Stimulated activated naive CD4-positive, alpha-beta T cell (primary cell): Measurements from ENCODE around the gene BARX1.
"Not testable (repeated sequence)": the region's sequence is repeated elsewhere in the genome, so short reads cannot be mapped to it uniquely, and the experiment has no call there.

Source experiments
- DNase-seq, 6 experiments: peaks; one replicate each; lab custom pipeline; 2025; lab: John Stamatoyannopoulos, UW

The BARX1 gene

GRCh38 chr9:93965830-93966577 lies 10.8 kb upstream of the BARX1 start:
- no peak for DNase-seq

- no peak for DNase-seq
These were observed 9.5 kb upstream of the BARX1 start for GRCh38 chr9:93964685-93965084.

- DNase-seq, result no peak
These were observed 8.8 kb upstream of the BARX1 start for GRCh38 chr9:93963969-93964368.

DNA sequence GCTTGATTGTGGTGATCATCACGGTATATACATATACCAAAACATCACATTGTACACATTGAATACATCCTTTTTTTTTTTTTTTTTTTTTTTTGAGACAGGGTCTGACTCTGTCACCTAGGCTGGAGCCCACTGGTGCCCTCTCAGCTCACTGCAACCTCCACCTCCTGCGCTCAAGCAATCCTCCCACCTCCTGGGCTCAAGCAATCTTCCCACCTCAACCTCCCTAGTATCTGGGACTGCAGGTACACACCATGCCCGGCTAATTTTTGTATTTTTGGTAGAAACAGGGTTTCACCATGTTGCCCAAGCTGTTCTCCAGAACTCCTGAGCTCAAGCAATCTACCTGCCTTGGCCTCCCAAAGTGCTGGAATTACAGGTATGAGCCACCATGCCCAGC lies 8.3 kb upstream of the BARX1 start:
- DNase-seq, result not testable (repeated sequence)

GRCh38 chr9:93962561-93963440 lies 7.6 kb upstream of the BARX1 start:
- DNase-seq, result peak; percentile 39 to 86 (median 69)

GRCh38 chr9:93962017-93962416 lies 6.9 kb upstream of the BARX1 start:
- no peak for DNase-seq

- DNase-seq, result no peak
These were observed 6.1 kb upstream of the BARX1 start for GRCh38 chr9:93960971-93961841.

- DNase-seq, result no peak
These were observed 5.2 kb upstream of the BARX1 start for GRCh38 chr9:93960221-93960970.

DNA sequence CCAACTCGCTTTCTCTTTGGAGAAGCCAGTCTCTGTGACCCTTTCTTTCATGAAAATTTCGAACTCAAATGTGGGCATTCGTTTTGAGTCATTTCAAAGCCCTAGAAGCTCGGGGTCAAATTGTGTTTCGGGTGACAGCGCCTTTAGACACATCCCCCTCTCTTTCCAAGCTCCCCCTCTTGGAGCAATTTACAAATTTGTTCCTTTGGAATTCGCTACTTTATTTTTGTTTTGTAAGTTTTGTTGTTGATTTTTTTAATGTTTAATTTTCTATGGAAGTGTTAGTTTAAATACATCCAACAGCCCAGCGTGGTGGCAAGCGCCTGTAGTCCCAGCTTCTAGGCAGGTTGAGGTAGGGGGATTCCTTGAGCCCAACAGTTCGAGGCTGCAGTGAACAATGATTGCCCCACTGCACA lies 4.6 kb upstream of the BARX1 start:
- no peak for DNase-seq

- DNase-seq, result no peak
These were observed 3.9 kb upstream of the BARX1 start for GRCh38 chr9:93958819-93959682.

DNA sequence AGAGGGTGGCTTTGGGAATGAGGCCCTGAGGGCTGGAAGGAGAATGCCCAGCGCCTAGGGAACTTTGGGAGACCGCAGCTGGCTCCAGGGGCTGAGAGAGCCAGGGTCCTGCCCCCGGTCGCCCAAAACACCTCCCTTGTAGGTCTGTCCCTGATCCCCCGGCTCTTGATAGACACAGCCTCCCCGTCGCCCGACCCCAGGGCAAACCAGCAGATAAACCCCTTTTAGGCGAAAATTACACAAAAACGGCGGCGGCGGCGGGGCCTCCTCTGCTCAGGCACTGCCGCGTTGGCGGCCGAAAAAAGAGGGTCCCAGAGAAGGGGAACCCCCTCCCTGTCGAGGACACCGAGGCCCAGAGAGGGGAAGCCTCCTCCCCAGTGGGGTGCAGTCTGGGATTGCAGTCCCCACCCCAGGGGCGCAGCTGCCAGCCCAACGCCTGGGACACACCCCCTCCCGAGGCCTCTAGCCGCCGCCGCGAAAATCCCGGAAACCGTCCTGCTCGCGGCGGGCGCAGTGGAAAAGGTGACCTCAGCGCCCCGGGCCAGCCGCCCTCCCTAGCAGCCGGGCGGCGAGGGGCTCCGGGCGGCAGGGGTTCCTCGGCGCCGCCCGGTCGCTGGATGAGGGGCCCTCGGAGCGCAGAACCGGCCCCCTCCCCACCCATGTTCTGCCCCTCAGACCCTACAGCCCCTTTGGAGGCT lies 3.1 kb upstream of the BARX1 start:
- DNase-seq, result peak in 1 of 6 experiments; percentile 22

- no peak for DNase-seq
These were observed 1.0 kb upstream of the BARX1 start for GRCh38 chr9:93955981-93956784.

DNA sequence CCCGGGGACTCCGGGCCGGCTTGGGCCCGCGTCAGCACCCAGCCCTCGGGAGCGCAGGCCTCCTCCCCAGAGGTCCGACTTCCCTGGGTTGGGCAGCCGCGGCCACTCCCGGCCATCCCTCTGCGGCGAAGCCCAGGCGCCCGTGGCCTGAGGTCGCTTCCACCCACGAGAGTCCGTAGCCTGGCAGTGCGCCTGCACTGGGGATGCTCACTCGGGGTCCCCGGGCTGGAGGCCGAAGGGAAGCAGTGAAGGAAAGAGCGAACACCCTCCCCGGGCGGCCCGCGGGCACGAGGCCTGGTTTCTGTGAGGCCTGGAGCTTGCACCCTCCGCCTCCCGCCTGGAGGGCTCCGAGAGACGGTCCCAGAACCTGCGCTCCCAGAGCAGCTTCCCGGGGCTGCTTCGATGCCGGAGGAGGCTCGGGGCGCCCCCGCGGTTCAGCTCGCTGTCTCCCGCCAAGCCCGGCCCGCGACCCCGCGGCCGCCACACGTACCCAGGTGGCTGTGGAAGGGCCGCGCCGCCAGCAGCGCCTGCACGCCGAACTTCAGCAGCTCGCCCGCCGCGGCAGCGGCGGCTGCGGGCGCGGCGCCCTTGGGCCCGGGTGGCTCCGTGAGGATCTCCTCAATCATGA lies 607 bp downstream of the BARX1 start:
- DNase-seq, result no peak

GRCh38 chr9:93953496-93954433 lies 1.4 kb downstream of the BARX1 start:
- DNase-seq, result no peak

DNA sequence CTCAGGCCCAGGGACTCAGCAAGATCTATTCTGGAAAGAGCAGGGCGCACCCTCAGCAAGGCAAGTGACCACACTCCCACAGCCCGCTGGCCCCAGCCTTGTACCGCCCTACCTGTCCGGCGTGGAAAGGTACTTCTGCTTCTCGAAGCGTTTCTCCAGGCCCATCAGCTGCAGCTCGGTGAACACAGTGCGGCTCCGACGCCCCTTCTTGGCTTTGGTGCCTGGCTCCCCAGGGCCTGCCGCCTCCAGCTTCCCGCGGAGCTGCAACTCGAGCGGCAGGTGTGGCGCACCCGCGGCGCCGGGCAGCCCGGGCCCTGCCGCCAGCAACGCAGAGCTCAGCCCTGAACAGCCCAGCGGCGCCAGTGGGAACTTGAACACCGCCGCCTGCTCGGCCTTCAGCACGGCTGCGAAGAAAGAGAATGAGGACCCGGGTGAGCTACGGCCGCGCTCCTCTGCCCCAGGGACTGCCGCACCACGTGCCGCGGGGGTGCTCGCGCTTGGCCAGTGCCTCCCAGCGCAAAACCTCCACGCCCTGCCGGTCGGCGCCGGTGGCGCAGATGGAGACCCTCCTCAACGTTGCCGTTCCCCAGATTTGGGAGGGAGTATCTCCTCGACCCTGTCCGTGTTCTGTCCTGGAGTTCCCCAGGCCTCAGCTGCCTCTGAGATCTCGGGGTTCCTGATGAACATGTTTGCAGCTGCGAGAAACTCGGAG lies 2.2 kb downstream of the BARX1 start:
- peak in 1 of 6 experiments; percentile 19 for DNase-seq

DNA sequence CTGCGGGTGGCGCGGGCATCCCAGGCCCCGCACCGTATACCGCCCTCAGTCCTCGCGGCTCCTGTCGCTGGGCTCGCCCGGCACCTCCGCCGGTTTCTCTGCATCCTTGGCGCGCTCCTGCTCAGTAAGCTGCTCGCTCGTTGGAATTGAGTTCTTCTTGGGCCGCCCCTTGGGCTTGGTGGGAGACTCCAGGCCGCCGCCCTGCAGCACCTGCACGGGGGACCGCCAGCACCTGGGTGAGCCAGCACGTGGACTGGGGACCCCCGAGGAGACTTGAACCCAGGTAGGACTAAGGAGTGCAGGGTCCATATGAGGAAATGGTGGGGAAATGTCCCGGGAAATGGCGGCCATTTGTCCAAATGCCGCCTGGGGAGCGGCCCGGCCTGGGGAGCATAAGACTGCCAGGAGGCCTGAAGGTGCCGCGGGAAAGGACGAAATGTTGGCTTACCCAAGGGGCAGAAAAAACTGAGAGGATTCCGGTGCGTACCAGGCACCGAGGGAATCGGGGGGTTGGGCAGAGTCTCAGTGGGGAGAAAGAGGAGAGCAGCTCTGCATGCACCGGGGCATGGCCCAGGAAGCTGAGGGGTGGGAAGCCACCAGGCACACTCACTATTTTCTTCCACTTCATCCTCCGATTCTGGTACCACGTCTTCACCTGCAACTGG lies 2.9 kb downstream of the BARX1 start:
- DNase-seq, result no peak
